SH-SY5Y (cell line): ENCODE measurements around the gene RPS23.

ENCODE experiments used
- GATA2 ChIP-seq: IDR thresholded peaks from 2 replicates; pipeline ENCODE4 v1.6.1; 2011; ENCODE audit warnings: mild to moderate bottlenecking, low read depth, low read length
- GATA3 ChIP-seq: IDR thresholded peaks from 2 replicates; pipeline ENCODE4 v1.6.1; 2011; ENCODE audit warnings: low read depth, mild to moderate bottlenecking, low read length, moderate library complexity

DNA sequence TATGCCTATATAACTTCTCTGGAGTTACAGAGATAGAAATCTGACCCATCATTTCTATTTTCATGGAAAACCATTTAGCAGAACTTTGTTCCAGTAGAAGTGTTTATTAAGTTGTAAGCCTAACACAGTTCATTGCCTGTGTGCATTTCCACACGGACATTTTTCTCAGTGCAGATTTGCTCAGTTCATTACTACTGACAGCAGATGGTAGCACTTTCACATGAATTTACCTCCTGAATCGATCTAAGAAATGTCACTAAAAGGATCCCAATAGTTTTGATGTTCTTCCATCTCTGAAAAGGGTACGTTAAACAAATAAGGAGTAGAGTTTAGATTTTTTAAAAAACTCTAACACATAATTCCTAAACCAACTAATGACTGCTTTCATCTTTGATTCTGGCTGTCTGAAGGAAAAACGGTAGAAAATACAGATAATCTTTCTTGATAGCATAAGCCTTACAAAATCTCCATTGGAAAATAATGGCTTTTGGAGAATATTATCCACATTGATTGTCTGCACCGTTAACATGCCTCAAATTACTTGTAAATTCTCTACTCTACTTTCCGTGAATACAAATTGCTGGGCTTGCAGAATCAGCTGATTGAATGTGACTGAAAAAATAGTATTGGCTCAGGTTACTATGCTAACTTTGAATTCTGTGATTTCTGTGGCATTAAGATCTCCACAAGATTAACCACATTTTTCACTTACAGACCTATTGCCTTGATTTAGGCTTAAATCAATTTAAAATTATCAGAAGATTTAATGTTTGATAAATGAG lies 33.1 kb downstream of the RPS23 start:
- TF ChIP-seq GATA3 = no peak
- no peak for TF ChIP-seq GATA2
